Prostate gland (tissue), 2 donors: Measurements from ENCODE around the gene PIF1. TPM values are rescaled to one million over a fixed set of nuclear protein-coding genes. Genes with fewer than 3 reads are reported as not detected.
A peak's percentile ranks its signal among the peaks of the same experiment; 100 is the strongest.

Experiments used
- DNase-seq: peaks from one replicate; pipeline ENCODE4 v3.0.0-alpha.2; 2019; ENCODE audit warnings: low spot score
- H3K27ac ChIP-seq, 2 donors: fragments of 200-600 bp; sonication (generic); 2 replicates each; pipeline ENCODE4 v1.5.1; 2017 to 2019
- H3K27me3 ChIP-seq: fragments of 200-600 bp; sonication (generic); replicated peaks from 2 replicates; pipeline ENCODE4 v1.5.1; 2019; ENCODE audit not compliant: insufficient read depth
- H3K36me3 ChIP-seq, 2 donors: fragments of 200-600 bp; sonication (generic); 1 replicate in 1 of 2; 2 replicates in 1 of 2; pipeline versions ENCODE4 v1.5.1 to v1.8.1; 2017 to 2019
- H3K4me1 ChIP-seq: fragments of 200-600 bp; sonication (generic); replicated peaks from 2 replicates; pipeline ENCODE4 v1.5.1; 2019
- H3K4me3 ChIP-seq, 2 donors: fragments of 200-600 bp; sonication (generic); 2 replicates each; pipeline ENCODE4 v1.5.1; 2017 to 2019
- H3K9me3 ChIP-seq: fragments of 200-600 bp; sonication (generic); 2 replicates; pipeline ENCODE4 v1.5.1; 2017
- POLR2A ChIP-seq: fragments of 450-650 bp; IDR thresholded peaks from one replicate; pipeline ENCODE4 v1.6.1; 2016; ENCODE audit warnings: antibody characterized with exemption, mild to moderate bottlenecking
- POLR2AphosphoS5 ChIP-seq: sonication (generic); formaldehyde crosslinking; IDR thresholded peaks from one replicate; pipeline ENCODE4 v1.6.1; 2017; ENCODE audit warnings: antibody characterized with exemption
- WGBS: methylation state at CpG from one replicate; pipeline ENCODE4 v1.1.5; 2018; 5-methylcytosine and 5-hydroxymethylcytosine counted together
- intact Hi-C: fragments of 100-400 bp; cut with DNase I; formaldehyde crosslinking; loops from one replicate; pipeline ENCODE4 v1.14.2; 2022
- total RNA-seq, 2 donors: library from RNA; depleted of rRNA; stranded (reverse); fragments of >200 nt; gene quantifications; one replicate each; pipeline ENCODE4 v1.1.0, GENCODE V29; 2016
- TF ChIP-seq, protein P1 (sequence below), 4 experiments: fragments of 200-600 bp in 2 of 4; fragments of 450-650 bp in 2 of 4; sonication (generic) in 2 of 4; IDR thresholded peaks; 1 replicate in 3 of 4; 2 replicates in 1 of 4; pipeline ENCODE4 v1.5.1; 2016 to 2019; ENCODE audit warnings: antibody characterized with exemption in 4 of 4, mild to moderate bottlenecking in 2 of 4, moderate library complexity in 2 of 4

PIF1 gene
- total RNA-seq, 2 donors from 2014 or later: 0.82 to 9.8 TPM

DNA sequence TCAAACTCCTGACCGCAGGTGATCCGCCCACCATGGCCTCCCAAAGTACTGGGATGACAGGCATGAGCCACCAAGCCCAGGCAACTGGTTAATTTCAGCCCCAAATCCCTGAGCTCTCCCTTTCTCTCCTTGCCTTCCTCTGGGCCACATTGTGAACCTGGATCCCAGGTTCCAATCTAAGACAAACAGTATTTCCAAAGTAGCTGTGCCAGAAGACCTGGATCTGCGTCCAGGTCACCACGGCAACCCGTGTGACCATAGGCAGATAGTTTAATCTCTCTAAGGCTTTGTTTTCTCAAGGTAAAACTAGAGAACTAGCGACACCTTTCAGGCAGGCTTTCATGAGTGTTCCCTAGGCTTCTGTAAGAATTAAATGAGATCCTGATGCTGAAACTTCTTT is 44.1 kb downstream of the PIF1 start:
- no peak for TF ChIP-seq POLR2A
- TF ChIP-seq, protein P1, sequence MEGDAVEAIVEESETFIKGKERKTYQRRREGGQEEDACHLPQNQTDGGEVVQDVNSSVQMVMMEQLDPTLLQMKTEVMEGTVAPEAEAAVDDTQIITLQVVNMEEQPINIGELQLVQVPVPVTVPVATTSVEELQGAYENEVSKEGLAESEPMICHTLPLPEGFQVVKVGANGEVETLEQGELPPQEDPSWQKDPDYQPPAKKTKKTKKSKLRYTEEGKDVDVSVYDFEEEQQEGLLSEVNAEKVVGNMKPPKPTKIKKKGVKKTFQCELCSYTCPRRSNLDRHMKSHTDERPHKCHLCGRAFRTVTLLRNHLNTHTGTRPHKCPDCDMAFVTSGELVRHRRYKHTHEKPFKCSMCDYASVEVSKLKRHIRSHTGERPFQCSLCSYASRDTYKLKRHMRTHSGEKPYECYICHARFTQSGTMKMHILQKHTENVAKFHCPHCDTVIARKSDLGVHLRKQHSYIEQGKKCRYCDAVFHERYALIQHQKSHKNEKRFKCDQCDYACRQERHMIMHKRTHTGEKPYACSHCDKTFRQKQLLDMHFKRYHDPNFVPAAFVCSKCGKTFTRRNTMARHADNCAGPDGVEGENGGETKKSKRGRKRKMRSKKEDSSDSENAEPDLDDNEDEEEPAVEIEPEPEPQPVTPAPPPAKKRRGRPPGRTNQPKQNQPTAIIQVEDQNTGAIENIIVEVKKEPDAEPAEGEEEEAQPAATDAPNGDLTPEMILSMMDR (IDR thresholded peaks at IDR 0.05): no peak
- TF ChIP-seq POLR2AphosphoS5: no peak
- DNase-seq: no peak

DNA sequence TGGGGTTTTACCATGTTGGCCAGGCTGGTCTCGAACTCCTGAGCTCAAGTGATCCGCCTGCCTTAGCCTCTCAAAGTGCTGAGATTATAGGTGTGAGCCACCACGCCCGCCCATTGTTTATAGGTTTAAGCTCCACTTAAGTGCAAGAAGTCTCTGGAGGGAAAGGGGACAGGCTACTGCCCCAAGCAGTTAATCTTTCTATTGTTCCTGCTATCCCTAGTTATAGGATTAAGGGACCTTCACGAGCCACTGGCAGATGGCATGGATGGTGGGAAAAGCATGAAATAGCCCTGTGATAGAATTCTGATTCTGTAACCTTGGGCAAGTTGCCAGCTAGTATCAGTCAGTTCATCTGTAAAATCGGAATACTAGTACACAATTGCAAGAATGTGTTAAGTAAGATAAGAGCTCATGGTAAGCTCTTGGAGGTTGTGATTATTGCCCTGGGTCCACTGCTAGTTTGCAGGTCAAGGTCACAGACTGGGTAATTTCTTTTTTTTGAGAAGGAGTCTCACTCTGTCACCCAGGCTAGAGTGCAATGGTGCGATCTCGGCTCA is 44.8 kb downstream of the PIF1 start:
- Histone ChIP-seq H3K4me1 (no peaks in the 10 kb centered on the region), H3K27me3 (no peaks in the 10 kb centered on the region), H3K4me3 (no peak overlapping the region), H3K36me3 (no peaks in the 10 kb centered on the region), H3K9me3 (no peaks in the 10 kb centered on the region), H3K27ac (no peak overlapping the region)
- TF ChIP-seq POLR2AphosphoS5: no peak
- no peak for TF ChIP-seq POLR2A
- TF ChIP-seq, protein P1 (IDR thresholded peaks at IDR 0.05): no peak
- 79% methylated on average over 8 of the region's 8 CpGs for WGBS
- no peak for DNase-seq
- intact Hi-C loops: no loop called here

More for the DNA sequence above, 44.1 kb downstream of the PIF1 start:
- no peaks in the 10 kb centered on the region for H3K36me3 ChIP-seq
- H3K4me1 ChIP-seq: no peaks in the 10 kb centered on the region
- intact Hi-C loops: no loop called here
- no peaks in the 10 kb centered on the region for H3K9me3 ChIP-seq
- no peak overlapping the region for H3K4me3 ChIP-seq
- 70% methylated on average over 6 of the region's 6 CpGs for WGBS
- H3K27me3 ChIP-seq: no peaks in the 10 kb centered on the region
- no peak overlapping the region for H3K27ac ChIP-seq

GRCh38 chr15:64779630-64780029 is 45.8 kb downstream of the PIF1 start:
- TF ChIP-seq POLR2AphosphoS5 (no peak), POLR2A (no peak)
- TF ChIP-seq, protein P1 (IDR thresholded peaks at IDR 0.05): no peak
- intact Hi-C loops: no loop called here
- Histone ChIP-seq H3K9me3 (no peaks in the 10 kb centered on the region), H3K4me3 (no peak overlapping the region), H3K27me3 (no peaks in the 10 kb centered on the region), H3K4me1 (no peaks in the 10 kb centered on the region), H3K36me3 (no peaks in the 10 kb centered on the region), H3K27ac (no peak overlapping the region)
- 95% methylated on average over 1 of the region's 1 CpG for WGBS
- no peak for DNase-seq

DNA sequence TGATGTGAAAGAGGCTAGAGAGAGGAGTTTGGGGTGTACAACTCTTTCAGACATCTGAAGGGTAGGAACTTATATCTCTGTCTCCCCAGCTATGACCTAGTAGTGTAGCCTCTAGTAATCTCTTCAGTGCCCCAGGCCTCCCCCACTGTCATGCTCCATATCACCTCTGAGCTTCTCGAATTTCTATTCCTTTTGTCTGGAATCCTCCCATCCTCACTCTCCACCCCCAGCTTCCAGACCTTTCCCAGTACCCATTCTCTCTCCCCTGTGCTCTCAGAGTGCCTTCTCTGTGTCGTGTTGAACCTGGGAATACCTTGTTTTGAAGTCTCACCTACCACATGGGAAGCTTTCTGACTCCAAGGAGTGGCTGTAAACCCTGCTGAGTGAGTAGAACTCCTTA is 46.4 kb downstream of the PIF1 start:
- Histone ChIP-seq H3K4me3 (no peak overlapping the region), H3K9me3 (no peaks in the 10 kb centered on the region), H3K4me1 (no peaks in the 10 kb centered on the region), H3K27me3 (no peaks in the 10 kb centered on the region), H3K36me3 (no peaks in the 10 kb centered on the region), H3K27ac (no peak overlapping the region)
- TF ChIP-seq POLR2AphosphoS5 (no peak), POLR2A (no peak)
- TF ChIP-seq, protein P1 (IDR thresholded peaks at IDR 0.05): no peak
- intact Hi-C loops: no loop called here
- WGBS: 72% methylated on average over 2 of the region's 2 CpGs
- DNase-seq: no peak

DNA sequence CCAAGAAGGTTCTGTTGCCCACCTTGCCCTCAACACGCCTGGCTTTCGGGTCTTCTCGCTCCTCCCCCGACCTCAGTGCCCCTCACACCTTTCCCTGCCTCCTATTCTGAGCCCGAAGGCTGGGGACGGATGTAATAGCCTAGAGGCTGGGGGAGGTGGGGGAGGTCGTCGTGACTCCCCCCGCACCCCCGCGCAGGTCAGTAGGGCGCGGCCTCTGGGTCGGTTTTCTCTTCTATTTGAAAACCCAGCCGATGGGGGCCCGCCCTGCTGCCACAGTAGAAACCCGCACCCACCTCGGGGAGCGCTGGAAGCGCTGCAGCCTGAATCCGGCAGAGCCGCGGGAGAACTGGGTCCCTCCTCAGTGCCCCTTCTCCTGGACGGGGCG is 49.1 kb downstream of the PIF1 start:
- TF ChIP-seq POLR2A: no peak
- no peak for TF ChIP-seq POLR2AphosphoS5
- TF ChIP-seq, protein P1 (IDR thresholded peaks at IDR 0.05): no peak
- no peaks in the 10 kb centered on the region for H3K27me3 ChIP-seq
- H3K27ac ChIP-seq: peak overlapping the region; percentile 70 to 79
- H3K4me1 ChIP-seq: no peaks in the 10 kb centered on the region
- no peaks in the 10 kb centered on the region for H3K36me3 ChIP-seq
- H3K9me3 ChIP-seq: no peaks in the 10 kb centered on the region
- peak overlapping the region; percentile 64 to 79 for H3K4me3 ChIP-seq
- DNase-seq: no peak
- intact Hi-C loops: loop anchor here (2.0 kb wide), 1 partner anchor 30 kb away; no protein-coding TSS in a partner anchor
- 24% methylated on average over 25 of the region's 25 CpGs for WGBS
